ENCODE results near the gene FLNB. TPM values are rescaled to one million over a fixed set of nuclear protein-coding genes. Genes with fewer than 3 reads are reported as not detected.

The FLNB gene
- total and polyA plus RNA-seq, 8 donors = 38.2 to 204 (median 85.9) TPM

DNA sequence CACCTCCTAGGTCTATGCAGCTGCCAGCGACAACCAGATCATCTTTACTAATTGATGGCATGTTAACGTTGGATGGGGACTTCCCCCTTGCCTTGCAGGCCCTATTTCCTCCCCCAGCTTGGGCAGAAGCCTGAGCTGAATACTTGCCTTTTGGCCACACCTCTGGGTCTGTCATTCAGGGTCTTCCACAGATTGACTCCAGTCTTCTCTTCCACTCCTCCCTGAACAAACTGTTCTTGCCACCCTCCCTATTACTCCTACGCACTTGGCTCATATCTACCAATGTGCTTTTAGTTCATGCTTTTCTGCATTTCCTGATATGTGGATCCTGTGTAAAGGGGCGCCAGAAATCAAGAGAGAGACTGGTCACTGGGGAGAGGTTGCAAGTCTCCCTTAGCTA, 129.1 kb downstream of the FLNB start:
- intact Hi-C loops (cut with DNase I; ENCODE audit: low total_unique reads) = no loop called here
- Histone ChIP-seq H3K27ac (no peak overlapping the region), H3K36me3 (peaks cover 78 to 100% (median 99%) of the 10 kb centered on the region in 4 donors), H3K9me3 (no peaks in the 10 kb centered on the region), H3K4me1 (peaks cover 0 to 5% (median 0%) of the 10 kb centered on the region in 4 donors), H3K4me3 (no peak overlapping the region), H3K27me3 (no peaks in the 10 kb centered on the region)
- TF ChIP-seq POLR2A (IDR thresholded peaks at IDR 0.05) (no peak), EP300 (IDR thresholded peaks at IDR 0.05) (no peak), POLR2AphosphoS5 (IDR thresholded peaks at IDR 0.05) (no peak)
- TF ChIP-seq, protein P1, sequence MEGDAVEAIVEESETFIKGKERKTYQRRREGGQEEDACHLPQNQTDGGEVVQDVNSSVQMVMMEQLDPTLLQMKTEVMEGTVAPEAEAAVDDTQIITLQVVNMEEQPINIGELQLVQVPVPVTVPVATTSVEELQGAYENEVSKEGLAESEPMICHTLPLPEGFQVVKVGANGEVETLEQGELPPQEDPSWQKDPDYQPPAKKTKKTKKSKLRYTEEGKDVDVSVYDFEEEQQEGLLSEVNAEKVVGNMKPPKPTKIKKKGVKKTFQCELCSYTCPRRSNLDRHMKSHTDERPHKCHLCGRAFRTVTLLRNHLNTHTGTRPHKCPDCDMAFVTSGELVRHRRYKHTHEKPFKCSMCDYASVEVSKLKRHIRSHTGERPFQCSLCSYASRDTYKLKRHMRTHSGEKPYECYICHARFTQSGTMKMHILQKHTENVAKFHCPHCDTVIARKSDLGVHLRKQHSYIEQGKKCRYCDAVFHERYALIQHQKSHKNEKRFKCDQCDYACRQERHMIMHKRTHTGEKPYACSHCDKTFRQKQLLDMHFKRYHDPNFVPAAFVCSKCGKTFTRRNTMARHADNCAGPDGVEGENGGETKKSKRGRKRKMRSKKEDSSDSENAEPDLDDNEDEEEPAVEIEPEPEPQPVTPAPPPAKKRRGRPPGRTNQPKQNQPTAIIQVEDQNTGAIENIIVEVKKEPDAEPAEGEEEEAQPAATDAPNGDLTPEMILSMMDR (IDR thresholded peaks at IDR 0.05) = no peak
- no peak for DNase-seq
- 86 to 94% (median 90%) methylated on average over 4 of the region's 4 CpGs for WGBS, 5 donors

DNA sequence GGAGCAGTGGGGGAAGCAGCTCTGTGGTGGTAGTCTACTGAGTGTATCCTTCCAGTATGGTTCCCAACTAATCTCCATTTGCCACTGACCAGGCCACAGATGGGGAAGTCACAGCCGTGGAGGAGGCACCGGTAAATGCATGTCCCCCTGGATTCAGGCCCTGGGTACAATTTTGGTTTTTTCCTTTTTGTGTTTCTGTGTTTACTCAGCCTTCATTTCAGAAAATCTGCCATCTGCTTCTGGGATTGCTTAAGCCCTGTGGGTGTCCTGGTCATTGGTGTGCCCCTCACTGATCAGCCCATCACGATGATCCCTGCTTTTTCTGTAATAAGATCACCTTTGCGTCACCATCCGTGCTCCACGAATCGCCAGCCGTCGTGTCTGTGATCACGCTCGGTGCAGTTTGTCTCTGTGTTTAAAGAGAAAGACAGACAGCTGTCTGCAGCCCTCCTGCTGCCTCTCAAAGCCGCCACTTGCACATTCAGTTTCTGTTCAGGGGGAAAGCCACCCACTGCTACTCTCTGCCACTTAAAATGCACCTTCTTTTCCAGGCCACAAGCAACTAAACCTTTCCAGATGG, 133.6 kb downstream of the FLNB start:
- TF ChIP-seq POLR2AphosphoS5 (IDR thresholded peaks at IDR 0.05) (no peak), POLR2A (IDR thresholded peaks at IDR 0.05) (no peak), EP300 (IDR thresholded peaks at IDR 0.05) (no peak)
- TF ChIP-seq, protein P1 (IDR thresholded peaks at IDR 0.05) = no peak
- WGBS, 5 donors = 88 to 94% (median 91%) methylated on average over 12 of the region's 12 CpGs

DNA sequence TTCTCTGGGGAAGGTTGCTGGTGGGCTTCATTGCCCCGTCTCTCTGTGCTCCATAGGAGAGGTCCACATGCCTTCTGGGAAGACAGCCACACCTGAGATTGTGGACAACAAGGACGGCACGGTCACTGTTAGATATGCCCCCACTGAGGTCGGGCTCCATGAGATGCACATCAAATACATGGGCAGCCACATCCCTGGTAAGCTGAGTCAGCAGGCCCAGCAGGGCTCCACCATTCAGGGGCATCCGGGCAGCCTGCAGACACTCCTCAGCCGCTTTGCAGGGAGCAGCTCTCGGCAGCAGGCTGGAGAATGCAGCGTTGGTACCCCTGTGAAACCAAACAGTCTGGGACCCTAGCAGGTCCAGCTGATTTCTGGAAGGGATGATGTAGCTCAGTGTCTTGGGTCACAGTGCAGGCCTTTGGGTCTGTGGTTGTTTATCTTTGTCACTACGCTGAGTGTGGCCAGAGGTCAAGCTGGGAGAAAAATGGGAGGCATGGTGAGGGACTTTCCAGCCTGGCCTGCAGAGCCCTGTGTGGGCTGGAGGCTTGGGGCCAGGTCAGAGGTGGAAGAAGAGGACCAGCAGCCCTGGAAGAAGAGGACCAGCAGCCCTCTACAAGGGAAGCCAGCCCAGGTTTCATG, 135.3 kb downstream of the FLNB start:
- intact Hi-C loops (cut with DNase I; ENCODE audit: low total_unique reads) = no loop called here
- peaks cover 8 to 34% (median 20%) of the 10 kb centered on the region in 4 donors for H3K4me1 ChIP-seq
- TF ChIP-seq EP300 (IDR thresholded peaks at IDR 0.05) (no peak), POLR2AphosphoS5 (IDR thresholded peaks at IDR 0.05) (no peak), POLR2A (IDR thresholded peaks at IDR 0.05) (no peak)
- TF ChIP-seq, protein P1 (IDR thresholded peaks at IDR 0.05) = no peak
- H3K4me3 ChIP-seq = no peak overlapping the region
- H3K27me3 ChIP-seq = no peaks in the 10 kb centered on the region
- H3K27ac ChIP-seq = peak overlapping the region in 1 of 5 donors; percentile 1
- no peaks in the 10 kb centered on the region for H3K9me3 ChIP-seq
- H3K36me3 ChIP-seq = peaks cover 65 to 100% (median 94%) of the 10 kb centered on the region in 4 donors
- no peak for DNase-seq
- 65 to 81% (median 74%) methylated on average over 4 to 9 of the region's 9 CpGs for WGBS, 5 donors

More for the DNA sequence above, 133.6 kb downstream of the FLNB start:
- H3K27me3 ChIP-seq = no peaks in the 10 kb centered on the region
- no peak overlapping the region for H3K4me3 ChIP-seq
- H3K27ac ChIP-seq = no peak overlapping the region
- H3K36me3 ChIP-seq = peaks cover 62 to 100% (median 94%) of the 10 kb centered on the region in 4 donors
- H3K4me1 ChIP-seq = peaks cover 8 to 34% (median 20%) of the 10 kb centered on the region in 4 donors
- intact Hi-C loops (cut with DNase I; ENCODE audit: low total_unique reads) = no loop called here
- no peak for DNase-seq
- H3K9me3 ChIP-seq = no peaks in the 10 kb centered on the region

DNA sequence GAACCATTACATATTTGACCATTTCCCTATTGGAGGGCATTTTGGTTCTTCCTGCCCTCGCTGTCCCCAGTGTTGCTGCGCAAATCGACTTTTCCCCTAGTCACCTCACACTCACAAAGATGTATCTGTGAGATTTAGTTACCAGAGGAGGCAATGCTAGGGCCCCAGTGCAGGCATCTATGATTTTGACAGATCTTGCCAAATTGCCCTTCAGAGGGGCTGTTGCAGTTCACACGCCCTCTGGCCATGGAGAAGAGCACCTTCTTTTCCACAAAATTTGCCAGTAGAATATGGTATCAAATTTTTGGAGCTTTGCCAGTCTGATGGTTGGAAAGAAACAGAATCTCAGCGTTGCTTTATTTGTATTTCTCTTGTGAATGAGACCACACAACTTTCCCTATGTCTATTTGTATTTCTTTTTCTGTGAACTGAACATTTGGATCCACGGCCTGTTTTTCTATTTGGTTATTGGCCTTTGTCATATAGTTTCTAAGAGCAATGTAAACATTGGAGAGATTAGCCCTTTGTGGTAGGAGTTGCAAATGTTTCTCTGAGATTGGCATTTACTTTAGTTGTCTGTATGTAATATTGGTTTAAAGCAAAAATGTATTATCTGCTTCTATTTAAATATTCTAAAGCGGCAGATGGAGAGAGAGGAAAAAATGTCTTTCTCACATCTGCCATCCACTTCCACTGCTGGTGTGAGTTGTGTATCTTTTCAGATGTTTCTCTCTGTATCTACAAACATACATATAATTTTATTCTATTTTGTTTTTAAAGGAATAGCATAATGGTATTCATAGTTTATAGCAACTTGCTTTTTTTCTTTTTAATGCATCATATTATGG, 136.5 kb downstream of the FLNB start:
- H3K36me3 ChIP-seq = peaks cover 63 to 100% (median 94%) of the 10 kb centered on the region in 4 donors
- H3K4me1 ChIP-seq = peaks cover 8 to 28% (median 20%) of the 10 kb centered on the region in 4 donors
- peak overlapping the region in 3 of 5 donors; percentile 1 to 16 (median 7) for H3K27ac ChIP-seq
- intact Hi-C loops (cut with DNase I; ENCODE audit: low total_unique reads) = no loop called here
- TF ChIP-seq EP300 (IDR thresholded peaks at IDR 0.05) = no peak
- TF ChIP-seq POLR2AphosphoS5 (IDR thresholded peaks at IDR 0.05) = no peak
- TF ChIP-seq POLR2A (IDR thresholded peaks at IDR 0.05) = no peak
- TF ChIP-seq, protein P1 (IDR thresholded peaks at IDR 0.05) = no peak
- no peak overlapping the region for H3K4me3 ChIP-seq
- no peaks in the 10 kb centered on the region for H3K27me3 ChIP-seq
- DNase-seq = no peak
- WGBS, 5 donors = 60 to 70% (median 66%) methylated on average over 7 of the region's 7 CpGs
- no peaks in the 10 kb centered on the region for H3K9me3 ChIP-seq
